ENCODE measurements around the gene CCDC24.

Gene CCDC24

DNA sequence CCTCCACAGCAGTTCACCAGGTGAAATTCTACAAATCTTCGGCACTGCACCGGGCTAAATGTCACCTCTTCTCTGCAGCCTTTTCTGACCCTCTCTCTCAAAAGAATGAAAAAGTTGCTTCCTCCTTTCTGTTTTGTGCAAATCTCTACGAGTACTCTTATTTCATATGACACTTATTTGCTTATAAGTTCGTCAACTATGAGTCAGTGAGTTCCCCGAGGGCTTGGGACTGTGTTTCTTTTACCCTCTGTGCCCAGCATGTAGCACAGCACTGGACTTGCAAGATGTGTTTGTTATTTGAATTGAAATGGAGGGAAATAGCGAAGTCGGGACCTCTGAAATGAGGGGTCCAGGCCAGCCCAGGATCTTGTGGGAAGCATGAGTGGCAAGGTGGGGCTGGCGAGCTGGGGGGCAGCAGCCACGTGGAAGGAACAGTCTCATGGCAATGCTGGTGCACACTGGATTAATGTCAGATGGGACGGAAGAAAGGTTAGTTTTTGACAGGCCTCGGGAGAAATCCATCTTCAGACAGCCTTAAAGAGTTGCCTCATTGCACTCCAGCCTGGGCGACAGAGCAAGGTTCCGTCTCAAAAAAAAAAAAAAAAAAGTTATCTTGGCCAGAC lies 33.6 kb downstream of the CCDC24 start:
- no peak for DNase-seq (ENCODE audit: low read depth)
- TF ChIP-seq, protein P1, sequence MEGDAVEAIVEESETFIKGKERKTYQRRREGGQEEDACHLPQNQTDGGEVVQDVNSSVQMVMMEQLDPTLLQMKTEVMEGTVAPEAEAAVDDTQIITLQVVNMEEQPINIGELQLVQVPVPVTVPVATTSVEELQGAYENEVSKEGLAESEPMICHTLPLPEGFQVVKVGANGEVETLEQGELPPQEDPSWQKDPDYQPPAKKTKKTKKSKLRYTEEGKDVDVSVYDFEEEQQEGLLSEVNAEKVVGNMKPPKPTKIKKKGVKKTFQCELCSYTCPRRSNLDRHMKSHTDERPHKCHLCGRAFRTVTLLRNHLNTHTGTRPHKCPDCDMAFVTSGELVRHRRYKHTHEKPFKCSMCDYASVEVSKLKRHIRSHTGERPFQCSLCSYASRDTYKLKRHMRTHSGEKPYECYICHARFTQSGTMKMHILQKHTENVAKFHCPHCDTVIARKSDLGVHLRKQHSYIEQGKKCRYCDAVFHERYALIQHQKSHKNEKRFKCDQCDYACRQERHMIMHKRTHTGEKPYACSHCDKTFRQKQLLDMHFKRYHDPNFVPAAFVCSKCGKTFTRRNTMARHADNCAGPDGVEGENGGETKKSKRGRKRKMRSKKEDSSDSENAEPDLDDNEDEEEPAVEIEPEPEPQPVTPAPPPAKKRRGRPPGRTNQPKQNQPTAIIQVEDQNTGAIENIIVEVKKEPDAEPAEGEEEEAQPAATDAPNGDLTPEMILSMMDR (conservative IDR thresholded peaks at IDR 0.05; ENCODE audit: low read depth, low read length), result no peak
- H3K4me3 ChIP-seq (ENCODE audit: low read length), result no peak overlapping the region

DNA sequence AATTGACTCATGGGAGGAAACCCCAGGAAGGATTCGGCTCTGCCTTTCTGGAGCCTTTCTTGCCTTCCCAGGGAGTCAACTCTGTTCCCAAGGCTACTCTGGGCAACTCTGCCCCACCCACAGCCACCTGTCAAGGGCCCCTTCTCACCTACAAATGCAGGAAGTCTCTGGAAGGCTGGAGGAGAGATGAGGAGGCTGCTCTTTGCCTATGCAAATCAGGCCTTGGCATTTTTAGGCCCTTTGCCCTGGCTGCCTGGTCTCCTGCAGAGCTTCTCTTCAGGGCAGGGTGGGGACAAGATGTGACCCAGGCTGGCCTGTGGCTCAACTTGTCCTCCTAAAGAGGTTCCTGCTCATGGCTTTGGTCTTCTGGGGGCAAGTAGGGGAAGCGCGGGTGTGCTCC lies 34.4 kb downstream of the CCDC24 start:
- H3K4me3 ChIP-seq (ENCODE audit: low read length), result no peak overlapping the region
- DNase-seq (ENCODE audit: low read depth), result no peak
- TF ChIP-seq, protein P1 (conservative IDR thresholded peaks at IDR 0.05; ENCODE audit: low read depth, low read length), result no peak

DNA sequence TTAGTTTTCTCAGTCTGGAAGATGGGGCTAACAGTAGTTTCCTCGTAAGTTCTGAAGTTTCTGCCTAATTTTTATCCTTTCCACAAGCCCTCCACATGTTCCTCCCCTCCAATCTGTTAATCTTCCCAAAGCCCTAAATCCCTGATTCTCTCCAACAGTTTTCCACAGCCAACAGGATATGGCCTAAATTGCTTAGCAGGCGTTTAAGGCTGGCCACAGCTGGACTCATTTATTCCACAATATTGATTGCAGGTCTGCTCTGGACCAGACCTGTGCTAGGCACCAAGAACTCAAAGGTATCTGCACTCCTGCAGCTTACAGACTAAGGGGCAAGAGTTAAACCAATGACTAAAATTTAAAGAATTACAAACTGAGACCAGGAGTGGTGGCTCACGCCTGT lies 35.9 kb downstream of the CCDC24 start:
- no peak for DNase-seq (ENCODE audit: low read depth)
- no peak overlapping the region for H3K4me3 ChIP-seq (ENCODE audit: low read length)
- TF ChIP-seq, protein P1 (conservative IDR thresholded peaks at IDR 0.05; ENCODE audit: low read depth, low read length), result no peak

DNA sequence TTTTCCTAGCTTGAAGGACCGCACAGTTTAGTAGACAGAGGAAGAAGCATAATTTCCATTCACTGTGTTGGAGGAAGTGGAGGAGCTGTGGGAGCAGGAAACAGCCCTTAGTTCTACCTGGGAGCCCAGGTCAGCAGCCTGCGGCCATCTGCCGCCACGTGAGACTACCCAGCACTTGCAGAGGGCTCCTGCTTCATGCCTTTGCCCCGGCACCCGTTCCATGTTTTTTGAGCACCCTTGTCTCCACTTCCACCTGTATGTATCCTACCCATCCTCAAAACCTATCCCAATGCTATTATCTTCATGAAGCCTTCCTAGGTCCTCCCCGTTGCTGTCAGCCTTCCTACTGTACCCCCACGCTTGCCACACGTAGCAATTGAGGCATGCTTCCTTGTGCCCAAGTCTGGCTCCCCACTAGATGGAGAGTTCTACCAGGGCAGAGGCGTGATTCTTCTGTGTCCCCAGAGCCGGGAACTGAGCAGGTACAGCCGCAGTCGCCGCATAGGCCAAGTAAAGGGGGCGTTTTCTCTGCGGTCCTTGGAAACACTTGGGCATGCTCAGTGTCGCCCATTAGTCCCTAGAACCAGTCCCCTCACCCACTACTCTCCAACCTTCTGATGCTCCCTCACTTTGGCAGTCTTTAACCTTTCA lies 38.0 kb downstream of the CCDC24 start:
- TF ChIP-seq, protein P1 (conservative IDR thresholded peaks at IDR 0.05; ENCODE audit: low read depth, low read length), result no peak
- DNase-seq (ENCODE audit: low read depth), result no peak
- peak overlapping the region; percentile 71 for H3K4me3 ChIP-seq (ENCODE audit: low read length)

DNA sequence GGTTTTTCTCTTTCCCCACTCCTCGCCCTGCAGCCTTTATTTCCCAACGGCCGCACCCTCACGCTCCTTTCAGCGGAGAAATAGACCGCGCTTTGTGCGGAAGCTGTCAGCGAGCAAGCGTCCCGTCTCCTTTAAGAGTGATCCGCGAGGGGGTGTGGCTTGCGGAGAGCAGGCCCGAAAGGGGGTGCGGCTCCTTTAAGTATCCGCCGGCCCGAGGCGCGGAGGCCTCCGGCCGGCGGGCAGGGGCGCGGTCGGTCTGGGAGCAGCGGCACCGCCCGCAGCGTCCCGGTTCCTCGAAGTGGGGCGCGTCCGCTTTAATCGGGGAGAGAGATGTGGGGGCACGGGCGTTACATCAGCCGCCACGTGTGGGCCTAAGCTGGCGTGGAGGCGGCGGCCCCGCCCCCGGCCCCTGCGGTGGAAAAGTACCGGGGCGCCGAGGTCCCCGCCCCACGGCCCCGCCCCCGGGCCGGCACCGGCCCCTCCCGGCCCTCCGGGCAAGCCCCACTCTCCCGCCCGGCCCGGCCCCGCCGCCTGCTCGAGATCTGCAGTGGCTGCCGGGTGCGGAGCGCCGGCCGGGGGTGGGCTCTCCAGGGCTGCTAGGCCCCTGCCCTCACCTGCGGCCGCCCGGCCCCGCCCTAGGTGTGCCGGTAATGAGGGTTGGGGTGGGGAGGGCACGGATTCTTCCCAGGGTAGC lies 38.7 kb downstream of the CCDC24 start:
- DNase-seq (ENCODE audit: low read depth), result no peak
- TF ChIP-seq, protein P1 (conservative IDR thresholded peaks at IDR 0.05; ENCODE audit: low read depth, low read length), result no peak
- peak overlapping the region; percentile 71 for H3K4me3 ChIP-seq (ENCODE audit: low read length)

DNA sequence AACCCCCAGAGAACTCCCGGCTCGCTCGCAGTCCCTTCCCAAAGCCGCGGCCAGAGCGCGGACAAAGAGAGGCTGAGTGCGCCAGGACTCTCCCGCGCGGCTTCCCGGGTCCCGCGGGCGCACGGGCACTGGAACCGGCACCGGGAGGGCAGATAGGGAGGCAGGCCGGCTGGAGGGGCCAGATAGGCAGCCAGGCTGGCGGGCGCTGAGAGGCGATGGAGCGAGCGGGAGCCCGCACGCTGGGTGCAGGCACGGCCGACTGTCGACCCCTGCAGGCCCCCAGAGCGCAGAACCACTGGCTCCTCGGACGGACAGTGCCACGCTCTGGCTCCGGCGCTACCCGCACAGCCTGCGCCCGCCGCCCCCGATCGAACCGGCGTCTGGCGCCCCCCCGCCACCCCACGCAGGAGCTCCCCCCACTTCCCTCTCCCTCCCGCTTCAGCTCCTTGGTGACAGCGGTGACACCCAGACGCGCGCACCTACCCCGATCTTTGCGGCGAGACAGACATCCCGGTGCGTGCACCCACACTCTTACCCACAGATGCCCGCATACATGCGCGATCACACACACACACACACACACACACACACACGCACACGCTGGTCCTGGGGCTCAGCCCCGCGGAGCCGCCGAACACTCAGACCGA lies 39.3 kb downstream of the CCDC24 start:
- TF ChIP-seq, protein P1 (conservative IDR thresholded peaks at IDR 0.05; ENCODE audit: low read depth, low read length), result peak; percentile 29
- peak overlapping the region; percentile 71 for H3K4me3 ChIP-seq (ENCODE audit: low read length)
- DNase-seq (ENCODE audit: low read depth), result no peak

Data from retinal pigment epithelial cell (primary cell).